ENCODE data around the gene ART4. TPM values are rescaled to one million over a fixed set of nuclear protein-coding genes. Genes with fewer than 3 reads are reported as not detected.
A peak's percentile ranks its signal among the peaks of the same experiment; 100 is the strongest.

Gene ART4
- total RNA-seq, 4 donors from 2014 or later, result 0.13 to 0.18 TPM; not detected in 2

DNA sequence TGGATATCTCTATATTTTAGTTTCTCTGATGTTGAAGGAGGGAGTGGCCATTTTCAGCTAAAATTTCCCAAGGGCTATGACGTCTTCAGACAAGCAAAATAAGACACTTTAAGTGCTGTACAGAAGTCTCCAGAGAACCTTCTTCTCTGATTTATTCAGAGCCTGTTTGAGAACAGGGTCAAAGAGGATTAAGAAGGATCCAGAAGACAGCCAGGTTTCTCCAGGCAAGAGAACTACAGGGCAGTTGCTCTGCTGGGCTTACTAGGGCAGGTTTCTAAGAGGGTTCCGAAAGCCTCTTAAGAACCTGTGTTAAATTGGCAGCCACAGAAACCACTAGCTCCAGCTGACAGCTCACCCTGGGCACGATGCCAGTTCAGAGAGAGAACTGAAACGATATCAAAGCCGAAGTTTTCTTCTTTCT is 41.1 kb upstream of the ART4 start:
- Histone ChIP-seq H3K9me3 (no peaks in the 10 kb centered on the region), H3K4me1 (no peaks in the 10 kb centered on the region), H3K27ac (peak overlapping the region in 3 of 4 donors; percentile 13 to 71 (median 29)), H3K4me3 (peak overlapping the region in 2 of 4 donors; percentile 7 to 37), H3K27me3 (no peaks in the 10 kb centered on the region), H3K36me3 (no peaks in the 10 kb centered on the region)
- no peak for TF ChIP-seq POLR2A (IDR thresholded peaks at IDR 0.05)
- TF ChIP-seq, protein P1, sequence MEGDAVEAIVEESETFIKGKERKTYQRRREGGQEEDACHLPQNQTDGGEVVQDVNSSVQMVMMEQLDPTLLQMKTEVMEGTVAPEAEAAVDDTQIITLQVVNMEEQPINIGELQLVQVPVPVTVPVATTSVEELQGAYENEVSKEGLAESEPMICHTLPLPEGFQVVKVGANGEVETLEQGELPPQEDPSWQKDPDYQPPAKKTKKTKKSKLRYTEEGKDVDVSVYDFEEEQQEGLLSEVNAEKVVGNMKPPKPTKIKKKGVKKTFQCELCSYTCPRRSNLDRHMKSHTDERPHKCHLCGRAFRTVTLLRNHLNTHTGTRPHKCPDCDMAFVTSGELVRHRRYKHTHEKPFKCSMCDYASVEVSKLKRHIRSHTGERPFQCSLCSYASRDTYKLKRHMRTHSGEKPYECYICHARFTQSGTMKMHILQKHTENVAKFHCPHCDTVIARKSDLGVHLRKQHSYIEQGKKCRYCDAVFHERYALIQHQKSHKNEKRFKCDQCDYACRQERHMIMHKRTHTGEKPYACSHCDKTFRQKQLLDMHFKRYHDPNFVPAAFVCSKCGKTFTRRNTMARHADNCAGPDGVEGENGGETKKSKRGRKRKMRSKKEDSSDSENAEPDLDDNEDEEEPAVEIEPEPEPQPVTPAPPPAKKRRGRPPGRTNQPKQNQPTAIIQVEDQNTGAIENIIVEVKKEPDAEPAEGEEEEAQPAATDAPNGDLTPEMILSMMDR (IDR thresholded peaks at IDR 0.05), result no peak
- peak in 2 of 3 donors; percentile 85 to 92 for DNase-seq

DNA sequence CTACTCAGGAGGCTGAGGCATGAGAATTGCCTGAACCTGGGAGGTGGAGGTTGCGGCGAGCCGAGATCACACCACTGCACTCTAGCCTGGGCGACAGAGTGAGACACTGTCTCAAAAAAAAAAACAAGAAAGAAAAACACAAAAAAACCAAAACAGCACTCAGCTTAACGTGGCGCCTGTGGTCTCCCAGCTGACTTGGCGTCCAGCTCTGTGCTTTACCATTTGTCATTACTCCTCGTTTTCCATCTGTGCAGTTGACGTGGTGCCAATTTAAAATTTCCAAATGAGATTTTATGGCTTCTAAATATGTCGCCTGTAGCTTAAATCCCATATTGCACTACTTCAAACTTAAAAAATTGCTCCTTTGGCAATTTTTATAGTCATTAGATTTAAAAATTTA is 40.4 kb upstream of the ART4 start:
- Histone ChIP-seq H3K9me3 (no peaks in the 10 kb centered on the region), H3K36me3 (no peaks in the 10 kb centered on the region), H3K4me3 (peak overlapping the region in 1 of 4 donors; percentile 37), H3K27ac (peak overlapping the region; percentile 14 to 71 (median 22)), H3K27me3 (no peaks in the 10 kb centered on the region), H3K4me1 (no peaks in the 10 kb centered on the region)
- no peak for DNase-seq
- no peak for TF ChIP-seq POLR2A (IDR thresholded peaks at IDR 0.05)
- TF ChIP-seq, protein P1 (IDR thresholded peaks at IDR 0.05), result no peak

DNA sequence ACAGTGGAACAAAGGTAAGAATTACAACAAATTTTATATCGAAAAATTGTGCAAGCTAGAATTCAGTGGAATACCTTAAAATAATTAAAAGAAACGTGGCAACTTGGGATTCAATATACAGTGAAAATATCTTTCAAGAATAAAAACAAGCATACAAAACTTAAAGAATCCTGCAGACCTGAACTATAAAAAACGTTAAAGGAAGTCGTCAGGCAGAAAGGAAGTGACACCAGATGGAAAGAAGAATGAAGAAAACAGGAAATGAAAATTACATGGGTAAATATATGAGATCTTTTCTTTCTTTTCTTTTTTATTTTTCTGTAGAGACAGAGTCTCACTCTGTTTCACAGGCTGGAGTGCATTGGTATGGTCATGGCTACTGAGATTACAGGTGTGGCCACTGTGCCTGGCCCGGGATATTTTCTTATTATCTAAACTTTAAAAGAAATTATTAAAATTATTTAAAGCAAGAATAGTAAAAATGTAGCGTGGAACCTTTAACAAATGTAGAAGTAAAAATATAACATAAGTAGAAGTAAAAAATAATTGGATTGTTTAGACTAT is 37.6 kb upstream of the ART4 start:
- H3K27ac ChIP-seq, result no peak overlapping the region
- no peak overlapping the region for H3K4me3 ChIP-seq
- no peaks in the 10 kb centered on the region for H3K27me3 ChIP-seq
- H3K36me3 ChIP-seq, result no peaks in the 10 kb centered on the region
- H3K4me1 ChIP-seq, result no peaks in the 10 kb centered on the region
- no peak for DNase-seq
- TF ChIP-seq, protein P1 (IDR thresholded peaks at IDR 0.05), result no peak
- TF ChIP-seq POLR2A (IDR thresholded peaks at IDR 0.05), result no peak
- H3K9me3 ChIP-seq, result no peaks in the 10 kb centered on the region

DNA sequence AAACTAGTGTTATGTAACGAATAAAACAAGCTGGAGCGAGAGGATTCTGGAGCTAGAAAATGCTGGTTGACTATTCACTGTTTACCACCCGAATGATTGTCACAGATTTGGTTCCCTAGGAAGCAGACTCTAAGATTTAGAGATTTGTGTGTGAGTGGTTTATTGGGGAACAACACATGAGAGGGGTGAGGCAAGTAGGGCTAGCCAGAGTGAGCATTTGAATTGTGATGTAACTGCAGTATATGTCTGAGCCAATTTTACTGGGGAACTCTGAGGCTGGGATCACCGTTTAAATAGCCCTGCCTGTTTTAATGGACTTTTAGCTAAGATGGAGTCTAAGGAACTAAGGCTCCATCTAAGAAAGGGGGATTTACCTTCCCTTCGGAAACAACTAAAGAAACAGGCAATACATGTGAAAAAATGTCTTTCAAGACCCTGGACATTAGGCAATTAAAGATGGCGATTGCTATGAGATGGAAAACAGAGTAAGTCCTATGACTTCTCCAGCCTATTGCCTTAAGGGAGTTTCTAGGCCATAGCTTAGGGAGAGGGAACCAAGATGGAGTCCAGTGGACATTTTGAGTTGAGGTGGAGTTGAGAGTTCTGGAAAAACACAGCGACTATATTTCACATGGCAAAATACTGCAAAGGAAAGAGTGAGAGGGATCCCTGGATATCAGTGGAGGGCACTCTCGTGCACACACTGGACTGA is 36.1 kb upstream of the ART4 start:
- no peak for DNase-seq
- Histone ChIP-seq H3K4me1 (no peaks in the 10 kb centered on the region), H3K4me3 (no peak overlapping the region), H3K36me3 (no peaks in the 10 kb centered on the region), H3K9me3 (no peaks in the 10 kb centered on the region), H3K27me3 (no peaks in the 10 kb centered on the region), H3K27ac (no peak overlapping the region)
- TF ChIP-seq POLR2A (IDR thresholded peaks at IDR 0.05), result no peak
- TF ChIP-seq, protein P1 (IDR thresholded peaks at IDR 0.05), result no peak

DNA sequence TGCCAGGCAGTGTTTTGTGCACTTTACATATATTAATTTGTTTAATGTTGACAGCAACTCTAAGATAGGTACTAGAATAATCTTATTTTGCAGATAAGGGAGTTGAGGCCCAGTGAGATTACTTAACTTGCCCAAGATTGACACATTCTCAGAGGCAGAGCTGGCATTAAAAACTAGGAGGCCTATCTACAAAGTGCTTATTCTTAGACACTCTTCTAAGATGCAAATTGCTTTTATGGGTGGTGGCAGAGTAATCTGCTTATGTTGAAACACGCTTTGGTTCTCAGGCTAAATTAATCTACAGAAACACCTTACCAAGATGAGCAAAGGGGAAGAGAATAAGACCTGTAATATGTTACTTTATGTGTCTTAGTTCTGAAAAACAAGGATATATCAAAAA is 35.2 kb upstream of the ART4 start:
- Histone ChIP-seq H3K36me3 (no peaks in the 10 kb centered on the region), H3K4me1 (no peaks in the 10 kb centered on the region), H3K27me3 (no peaks in the 10 kb centered on the region), H3K27ac (no peak overlapping the region), H3K9me3 (no peaks in the 10 kb centered on the region), H3K4me3 (no peak overlapping the region)
- DNase-seq, result no peak
- TF ChIP-seq POLR2A (IDR thresholded peaks at IDR 0.05), result no peak
- TF ChIP-seq, protein P1 (IDR thresholded peaks at IDR 0.05), result no peak

Data from Peyer's patch (tissue), 4 donors.